Activated CD4-positive, alpha-beta memory T cell treated with anti-CD3 and anti-CD28 coated beads for 36 hours (primary cell): ENCODE results near the gene MED12. TPM values are rescaled to one million over a fixed set of nuclear protein-coding genes. Genes with fewer than 3 reads are reported as not detected.
A peak's percentile ranks its signal among the peaks of the same experiment; 100 is the strongest.

Experiments used
- CTCF ChIA-PET: fragments of 350-600 bp; sonication (Branson Sonifier 250); formaldehyde crosslinking; loops from one replicate; lab custom pipeline; 2021; ENCODE audit warnings: antibody characterized with exemption, inconsistent platforms; lab: Charles Lee
- POLR2A ChIA-PET: fragments of 350-600 bp; sonication (Branson Sonifier 250); formaldehyde crosslinking; loops from one replicate; lab custom pipeline; 2021; ENCODE audit warnings: antibody characterized with exemption; lab: Charles Lee
- DNase-seq: peaks from one replicate; pipeline ENCODE4 v3.0.0-alpha.2; 2020
- H3K27ac Mint-ChIP-seq: one replicate; pipeline ENCODE4 v1.8.0; 2021; ENCODE audit warnings: mixed read lengths
- H3K27me3 Mint-ChIP-seq: one replicate; pipeline ENCODE4 v1.8.0; 2021; ENCODE audit warnings: mixed read lengths
- H3K36me3 Mint-ChIP-seq: one replicate; pipeline ENCODE4 v1.8.0; 2021; ENCODE audit warnings: mixed read lengths
- H3K4me1 Mint-ChIP-seq: one replicate; pipeline ENCODE4 v1.8.0; 2021; ENCODE audit warnings: low read depth, mixed read lengths
- H3K4me3 Mint-ChIP-seq: one replicate; pipeline ENCODE4 v1.8.0; 2021; ENCODE audit warnings: mild to moderate bottlenecking, mixed read lengths
- H3K9me3 Mint-ChIP-seq: one replicate; pipeline ENCODE4 v1.8.0; 2021; ENCODE audit warnings: mixed read lengths
- intact Hi-C: fragments of 100-400 bp; cut with micrococcal nuclease; formaldehyde crosslinking; loops from one replicate; pipeline ENCODE4 v1.15.1; 2023
- total RNA-seq, 2 experiments: library from RNA; stranded (reverse); gene quantifications; one replicate each; pipeline ENCODE4 v1.2.3, GENCODE V29; 2021

Gene MED12
- total RNA-seq = 10 to 100 TPM; 46.9 to 50.1 TPM

DNA sequence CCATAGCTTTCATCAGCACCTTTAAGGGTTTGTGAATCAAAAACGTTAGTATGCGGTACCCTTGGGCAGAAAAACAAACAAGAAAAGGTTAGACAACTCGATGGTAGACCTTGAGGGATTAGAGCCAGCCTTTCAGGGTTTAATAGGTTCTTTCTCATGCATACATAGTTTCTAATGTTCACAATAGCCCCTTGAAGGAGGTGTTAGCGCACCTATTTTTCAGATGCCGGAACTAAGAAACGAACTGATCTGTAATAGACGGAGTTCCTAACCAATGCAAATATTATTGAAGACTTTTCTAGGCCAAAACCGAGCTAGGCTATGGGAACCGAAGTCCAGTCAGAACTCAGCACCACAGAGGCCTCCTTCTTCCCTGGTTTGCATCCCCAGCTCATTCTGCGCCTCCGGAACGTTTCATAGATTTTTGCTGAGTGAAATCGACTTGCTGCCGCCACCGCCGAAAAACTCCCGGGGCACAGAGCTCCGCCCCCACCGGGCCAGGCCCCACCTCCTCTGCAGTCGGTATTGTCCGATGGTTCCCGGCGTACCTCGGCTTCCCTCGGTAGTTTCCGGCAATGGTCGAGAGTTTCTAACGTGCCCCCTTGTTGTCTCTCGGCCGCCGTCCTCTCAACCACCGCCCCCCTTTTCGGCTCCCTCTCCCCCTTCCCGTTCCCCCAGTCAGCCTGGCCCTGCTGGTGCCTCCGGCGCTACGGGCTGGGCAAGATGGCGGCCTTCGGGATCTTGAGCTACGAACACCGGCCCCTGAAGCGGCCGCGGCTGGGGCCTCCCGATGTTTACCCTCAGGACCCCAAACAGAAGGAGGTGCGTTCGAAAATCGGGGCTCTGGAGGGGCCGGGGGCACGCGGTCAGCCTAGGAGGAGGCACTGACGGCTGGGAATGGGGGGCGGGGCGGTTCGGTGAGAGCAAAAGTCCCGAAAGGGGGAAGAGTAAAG is at the start of gene MED12:
Gene MED12, plus strand, starts transcription at position 565 of the 953 bp plus-strand sequence. Its CDS starts 159 bp downstream, at position 724.
- POLR2A ChIA-PET = interaction anchor here (0.7 to 1.7 kb wide), 11 partner anchors 8 to 165 kb away, joined by 3 to 7 read pairs (median 5); partner anchors contain the start of genes FOXO4, NONO and SNX12
- DNase-seq = peak; percentile 90
- Mint-ChIP-seq H3K27ac (peak within 1 kb of the TSS; percentile 89), H3K9me3 (no peaks in the 10 kb centered on the region), H3K27me3 (no peaks in the 10 kb centered on the region), H3K4me3 (peak within 1 kb of the TSS; percentile 75), H3K36me3 (peaks cover 21% of the 10 kb centered on the region), H3K4me1 (peaks cover 38% of the 10 kb centered on the region)
- CTCF ChIA-PET = interaction anchor here (0.8 to 1.9 kb wide), 8 partner anchors 11 to 165 kb away, joined by 3 to 11 read pairs (median 5); partner anchors contain the start of genes CXorf65 and NONO
- intact Hi-C loops = loop anchor here (1.0 kb wide), 2 partner anchors 23 to 50 kb away; partner anchors contain the start of genes FOXO4 and SNX12

DNA sequence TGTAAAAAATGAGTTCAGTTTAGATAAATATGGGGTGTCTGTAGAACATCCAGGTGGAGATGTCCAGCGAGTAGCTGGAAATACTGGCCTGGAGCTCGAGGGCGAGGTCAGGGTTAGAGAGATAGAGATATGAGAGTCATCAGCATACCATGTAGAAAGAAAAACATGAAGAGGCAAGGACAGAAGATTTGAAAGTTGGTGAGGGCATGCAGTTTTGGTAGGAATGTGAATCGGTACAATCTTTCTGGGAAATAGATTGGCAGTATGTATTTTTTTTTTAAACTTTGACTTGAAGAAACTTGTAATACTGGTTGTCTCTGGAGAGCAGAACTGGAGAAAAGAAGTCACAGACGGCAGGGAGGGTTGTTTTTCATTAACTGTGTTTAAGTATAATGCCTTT is 47.9 kb upstream of the MED12 start:
- CTCF ChIA-PET = no interaction called here

DNA sequence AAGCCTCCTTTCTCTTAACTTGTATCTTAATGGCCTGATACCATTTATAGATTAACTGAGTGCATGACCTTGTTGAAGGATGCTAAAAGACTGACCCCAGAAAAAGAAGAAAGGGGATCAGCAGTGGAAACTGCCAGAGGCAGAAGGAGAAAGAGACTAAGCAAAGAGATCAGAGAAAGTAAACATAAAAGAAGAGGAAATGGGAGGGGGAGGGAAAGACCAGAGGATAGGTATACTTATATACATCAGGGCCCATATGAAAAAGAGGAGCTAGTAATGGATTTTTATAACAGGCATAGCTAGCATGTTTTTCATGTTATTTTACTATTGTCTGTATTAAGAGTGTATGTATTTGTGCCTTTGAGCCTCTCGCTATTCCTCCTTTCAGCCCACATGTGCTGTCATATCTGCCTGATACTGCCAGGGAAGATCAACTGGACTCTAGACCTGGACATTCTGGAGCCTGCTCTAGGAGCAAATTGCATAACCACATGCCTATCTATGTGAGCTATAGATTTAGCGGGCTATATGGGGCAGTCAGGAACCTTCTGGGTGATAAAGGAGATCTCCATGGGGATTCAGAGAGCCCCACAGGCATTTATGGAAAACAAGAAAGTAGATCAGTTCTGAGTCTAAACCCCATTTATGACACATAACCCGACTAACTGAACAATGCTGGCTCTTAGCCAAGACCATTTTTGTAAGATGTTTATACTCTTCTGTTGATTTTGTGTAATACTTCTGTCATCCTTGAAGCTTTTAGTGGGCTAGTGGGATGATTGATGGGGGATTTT is 36.9 kb upstream of the MED12 start:
- intact Hi-C loops = no loop called here

More for the DNA sequence above, 47.9 kb upstream of the MED12 start:
- intact Hi-C loops = no loop called here
- Mint-ChIP-seq H3K4me3 (no peak overlapping the region), H3K4me1 (peaks cover 9% of the 10 kb centered on the region), H3K27me3 (peaks cover 2% of the 10 kb centered on the region), H3K27ac (peak overlapping the region; percentile 5), H3K9me3 (no peaks in the 10 kb centered on the region), H3K36me3 (peaks cover 2% of the 10 kb centered on the region)
- DNase-seq = no peak
- POLR2A ChIA-PET = interaction anchor here (1.3 kb wide), 1 partner anchor 48 kb away, joined by 3 read pairs; the partner anchor contains the start of gene MED12

DNA sequence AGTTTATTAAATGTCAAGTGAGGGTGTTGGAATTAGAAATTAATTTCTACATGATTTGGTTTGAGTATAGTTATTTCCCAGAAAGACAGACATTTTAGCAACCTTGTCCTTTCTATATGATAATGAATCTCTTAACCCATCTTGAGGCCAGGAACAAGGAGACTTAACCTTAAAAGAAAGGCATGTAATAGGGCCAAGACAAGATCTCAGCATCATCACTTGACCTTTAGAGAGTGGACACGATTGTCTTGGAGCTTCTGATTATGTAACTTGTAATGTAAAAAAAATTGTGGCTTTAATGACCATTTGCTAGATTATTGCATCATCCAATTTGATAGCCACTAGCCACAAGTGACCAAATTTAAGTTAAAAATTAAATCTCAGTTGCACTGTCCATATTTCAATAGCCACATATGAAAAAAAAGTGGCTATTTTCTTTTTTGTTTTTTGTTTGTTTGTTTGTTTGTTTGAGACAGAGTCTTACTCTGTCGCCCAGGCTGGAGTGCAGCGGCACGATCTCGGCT is 36.2 kb upstream of the MED12 start:
- intact Hi-C loops = no loop called here
- Mint-ChIP-seq H3K27me3 (no peaks in the 10 kb centered on the region), H3K9me3 (no peaks in the 10 kb centered on the region), H3K36me3 (no peaks in the 10 kb centered on the region), H3K4me1 (peaks cover 9% of the 10 kb centered on the region), H3K4me3 (no peak overlapping the region), H3K27ac (no peak overlapping the region)
- POLR2A ChIA-PET = no interaction called here
- DNase-seq = no peak
- CTCF ChIA-PET = interaction anchor here (0.8 kb wide), 1 partner anchor 8 kb away, joined by 3 read pairs; no protein-coding TSS in a partner anchor

More for the DNA sequence above, 36.9 kb upstream of the MED12 start:
- ChIA-PET CTCF (interaction anchor here (0.8 kb wide), 1 partner anchor 9 kb away, joined by 3 read pairs; no protein-coding TSS in a partner anchor), POLR2A (no interaction called here)
- Mint-ChIP-seq H3K36me3 (no peaks in the 10 kb centered on the region), H3K9me3 (no peaks in the 10 kb centered on the region), H3K4me3 (no peak overlapping the region), H3K4me1 (peaks cover 9% of the 10 kb centered on the region), H3K27ac (no peak overlapping the region), H3K27me3 (no peaks in the 10 kb centered on the region)
- no peak for DNase-seq

DNA sequence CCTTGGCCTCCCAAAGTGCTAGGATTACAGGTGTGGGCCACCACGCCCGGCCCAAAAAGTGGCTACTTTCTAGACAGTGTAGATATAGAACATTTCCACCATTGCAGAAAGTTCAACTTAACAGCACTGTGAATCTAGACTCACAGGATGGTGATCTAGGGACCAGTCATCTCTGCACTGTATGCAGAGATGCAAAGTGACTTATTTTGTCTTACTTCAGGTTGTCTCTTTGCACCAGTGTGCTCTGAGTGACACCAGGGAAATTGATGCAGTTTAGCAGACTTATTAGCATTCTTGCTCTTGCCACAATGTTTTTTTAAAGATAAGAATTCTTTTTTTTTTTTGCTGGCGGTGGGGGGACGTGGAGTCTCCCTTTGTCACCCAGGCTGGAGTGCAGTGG is 35.6 kb upstream of the MED12 start:
- Mint-ChIP-seq H3K36me3 (no peaks in the 10 kb centered on the region), H3K27me3 (no peaks in the 10 kb centered on the region), H3K9me3 (no peaks in the 10 kb centered on the region), H3K27ac (no peak overlapping the region), H3K4me3 (no peak overlapping the region), H3K4me1 (peaks cover 9% of the 10 kb centered on the region)
- intact Hi-C loops = no loop called here
- DNase-seq = no peak
- ChIA-PET POLR2A (no interaction called here), CTCF (no interaction called here)

DNA sequence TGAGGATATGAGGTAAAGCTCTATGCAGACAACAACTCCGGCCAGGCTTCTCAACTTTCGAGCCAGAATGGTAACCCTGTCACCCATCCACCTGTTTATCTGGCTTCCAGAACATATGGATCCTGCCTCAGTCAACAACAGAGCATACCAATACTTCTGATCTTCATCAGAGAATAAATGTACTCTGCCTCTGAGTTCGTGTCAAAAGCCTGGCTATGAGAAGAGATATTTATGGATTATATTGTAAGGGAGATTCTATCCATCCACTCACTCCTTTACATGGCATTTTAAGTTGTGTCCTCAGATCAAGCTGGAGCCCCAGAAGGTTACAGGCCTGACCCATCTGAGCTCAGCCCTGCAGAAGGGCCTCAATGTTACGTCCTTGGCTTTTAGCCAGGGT is 32.5 kb upstream of the MED12 start:
- ChIA-PET POLR2A (no interaction called here), CTCF (no interaction called here)
- no peak overlapping the region for H3K27ac Mint-ChIP-seq
- no peak overlapping the region for H3K4me3 Mint-ChIP-seq
- H3K4me1 Mint-ChIP-seq = peaks cover 9% of the 10 kb centered on the region
- intact Hi-C loops = no loop called here
- H3K27me3 Mint-ChIP-seq = no peaks in the 10 kb centered on the region
- no peaks in the 10 kb centered on the region for H3K36me3 Mint-ChIP-seq
- no peak for DNase-seq
- no peaks in the 10 kb centered on the region for H3K9me3 Mint-ChIP-seq

DNA sequence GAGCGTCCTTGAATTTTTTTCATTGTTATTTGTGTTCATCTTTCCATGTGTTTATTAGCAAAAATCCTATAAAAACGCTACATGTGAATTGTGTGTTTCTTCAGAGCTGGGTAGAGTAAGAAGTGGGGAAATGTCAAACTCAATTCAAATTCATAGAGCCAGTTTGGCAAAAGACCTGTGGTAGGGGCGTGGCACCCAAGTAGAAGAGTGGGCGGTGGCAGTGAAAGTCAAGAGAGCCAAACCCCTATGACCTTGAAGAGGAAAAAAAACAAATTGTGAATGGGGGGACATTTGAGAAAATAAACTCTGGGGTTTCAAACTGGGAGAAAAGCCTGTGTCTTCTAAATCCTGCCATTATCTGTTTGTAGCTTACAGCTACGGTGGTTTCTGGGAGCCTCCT is 27.1 kb upstream of the MED12 start:
- Mint-ChIP-seq H3K36me3 (no peaks in the 10 kb centered on the region), H3K27me3 (no peaks in the 10 kb centered on the region), H3K4me3 (no peak overlapping the region), H3K4me1 (peaks cover 4% of the 10 kb centered on the region), H3K27ac (no peak overlapping the region), H3K9me3 (no peaks in the 10 kb centered on the region)
- DNase-seq = no peak
- POLR2A ChIA-PET = no interaction called here
- intact Hi-C loops = no loop called here
- CTCF ChIA-PET = no interaction called here

DNA sequence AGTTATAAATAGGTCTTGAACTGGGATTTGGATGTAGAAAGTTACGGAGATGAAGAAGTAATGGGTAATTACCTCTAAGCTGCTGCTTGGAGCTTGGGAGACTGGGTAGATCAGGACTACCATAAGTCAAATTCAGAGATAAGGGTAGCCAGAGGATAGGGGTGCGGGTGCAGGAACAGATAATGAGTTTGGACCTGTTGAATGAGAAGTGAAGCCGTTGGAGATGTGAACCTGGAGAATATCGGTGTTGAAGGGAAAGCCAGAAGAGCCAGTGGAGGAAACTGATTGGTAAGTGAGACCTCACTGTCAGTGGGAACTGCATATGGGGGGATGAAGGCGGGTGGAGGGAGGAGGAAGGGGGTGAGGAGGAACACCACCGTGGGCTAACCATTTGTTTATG is 23.4 kb upstream of the MED12 start:
- Mint-ChIP-seq H3K4me3 (peak overlapping the region; percentile 84), H3K36me3 (no peaks in the 10 kb centered on the region), H3K4me1 (peaks cover 21% of the 10 kb centered on the region), H3K9me3 (no peaks in the 10 kb centered on the region), H3K27ac (no peak overlapping the region), H3K27me3 (no peaks in the 10 kb centered on the region)
- intact Hi-C loops = loop anchor here (1.0 to 5.0 kb wide), 3 partner anchors 16 to 272 kb away; partner anchors contain the start of genes IL2RG, MED12 and TAF1
- DNase-seq = no peak
- CTCF ChIA-PET = interaction anchor here (0.6 kb wide), 1 partner anchor 485 kb away, joined by 3 read pairs; no protein-coding TSS in a partner anchor
- POLR2A ChIA-PET = no interaction called here

DNA sequence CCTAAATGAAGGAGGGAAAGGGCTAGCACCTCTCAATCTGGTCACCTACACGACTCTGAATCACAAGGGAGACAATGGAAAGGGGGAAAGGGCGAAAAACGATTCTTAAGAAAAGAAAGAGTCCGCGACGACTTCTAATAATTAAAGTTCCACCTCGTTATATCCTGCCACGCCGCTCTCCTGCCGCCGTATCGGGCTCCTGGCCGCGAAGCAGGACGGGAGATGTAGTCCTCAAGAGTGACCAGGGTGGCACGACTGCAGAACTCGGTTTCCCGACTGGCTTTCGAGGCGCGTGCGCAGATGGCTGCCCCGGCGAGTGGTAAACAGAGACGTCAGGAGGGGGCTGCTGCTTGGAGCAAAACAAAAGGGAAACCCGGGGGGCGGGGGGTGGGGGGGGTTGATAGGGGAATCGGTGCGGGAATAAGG is 22.8 kb upstream of the MED12 start, which contains the start of gene FOXO4:
Gene FOXO4, plus strand, starts transcription at position 297 of the 426 bp plus-strand sequence. CDS start 678 bp downstream, outside the sequence.
- intact Hi-C loops = loop anchor here (1.0 to 5.0 kb wide), 3 partner anchors 15 to 272 kb away; partner anchors contain the start of genes IL2RG, MED12 and TAF1
- ChIA-PET CTCF (interaction anchor here (0.6 to 1.2 kb wide), 2 partner anchors 33 to 485 kb away, joined by 3 to 6 read pairs; no protein-coding TSS in a partner anchor), POLR2A (interaction anchor here (0.9 to 1.1 kb wide), 2 partner anchors 9 to 22 kb away, joined by 3 to 6 read pairs; partner anchors contain the start of gene MED12)
- Mint-ChIP-seq H3K4me3 (peak within 1 kb of the TSS; percentile 84), H3K36me3 (no peaks in the 10 kb centered on the region), H3K4me1 (peaks cover 23% of the 10 kb centered on the region), H3K27me3 (no peaks in the 10 kb centered on the region), H3K9me3 (no peaks in the 10 kb centered on the region), H3K27ac (peak within 1 kb of the TSS; percentile 85)
- peak; percentile 92 for DNase-seq

DNA sequence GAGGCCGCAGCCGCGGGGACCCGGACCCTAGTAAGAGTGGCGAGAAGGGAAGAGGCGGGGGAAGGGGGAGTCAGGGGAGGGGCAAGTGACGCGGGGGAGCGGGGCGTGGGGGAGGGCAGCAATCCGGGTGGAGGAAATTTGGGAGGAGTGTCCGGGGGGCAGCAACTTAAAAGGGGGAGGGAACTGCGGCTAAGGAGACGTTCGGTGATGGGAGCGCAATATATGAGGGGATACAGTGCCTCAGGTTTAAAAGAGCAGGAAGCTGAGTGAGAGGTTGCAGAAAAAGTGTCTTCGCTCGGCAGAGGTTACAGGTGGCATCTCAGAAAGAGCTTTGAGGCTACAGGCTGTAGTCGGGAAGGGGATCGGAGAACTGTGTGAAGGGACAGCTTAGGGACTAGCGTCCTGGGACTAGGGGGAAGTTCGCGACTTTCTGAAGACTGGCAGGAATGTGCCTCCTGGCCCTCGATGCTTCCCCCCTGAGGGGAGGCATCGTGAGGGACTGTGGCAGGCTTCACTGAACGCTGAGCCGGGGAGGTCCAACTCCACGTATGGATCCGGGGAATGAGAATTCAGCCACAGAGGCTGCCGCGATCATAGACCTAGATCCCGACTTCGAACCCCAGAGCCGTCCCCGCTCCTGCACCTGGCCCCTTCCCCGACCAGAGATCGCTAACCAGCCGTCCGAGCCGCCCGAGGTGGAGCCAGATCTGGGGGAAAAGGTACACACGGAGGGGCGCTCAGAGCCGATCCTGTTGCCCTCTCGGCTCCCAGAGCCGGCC is 22.2 kb upstream of the MED12 start:
- Mint-ChIP-seq H3K4me3 (peak overlapping the region; percentile 84), H3K27ac (peak overlapping the region; percentile 85), H3K4me1 (peaks cover 26% of the 10 kb centered on the region), H3K9me3 (no peaks in the 10 kb centered on the region), H3K27me3 (no peaks in the 10 kb centered on the region), H3K36me3 (no peaks in the 10 kb centered on the region)
- intact Hi-C loops = loop anchor here (1.0 to 5.0 kb wide), 4 partner anchors 15 to 271 kb away; partner anchors contain the start of genes IL2RG, MED12, SNX12 and TAF1
- DNase-seq = no peak
- POLR2A ChIA-PET = interaction anchor here (0.9 to 2.4 kb wide), 3 partner anchors 8 to 22 kb away, joined by 3 to 9 read pairs (median 6); partner anchors contain the start of genes IL2RG and MED12
- CTCF ChIA-PET = interaction anchor here (1.2 kb wide), 1 partner anchor 33 kb away, joined by 6 read pairs; no protein-coding TSS in a partner anchor
